DOHH2 (cell line): Measurements from ENCODE around the gene ACSF3.

ENCODE experiments used
- H3F3A ChIP-seq: fragments of 200-600 bp; sonication (generic), shearing (Covaris generic); 2 replicates; pipeline ENCODE4 v1.6.0; 2016; ENCODE audit warnings: antibody characterized with exemption, mild to moderate bottlenecking; ENCODE audit not compliant: control insufficient read depth, insufficient read depth
- H3K27ac ChIP-seq: fragments of 200-600 bp; sonication (generic); 2 replicates; pipeline ENCODE4 v1.5.1; 2014; ENCODE audit warnings: low read depth, mild to moderate bottlenecking, low read length, moderate library complexity
- H3K27me3 ChIP-seq: fragments of 200-600 bp; sonication (generic); 2 replicates; pipeline ENCODE4 v1.6.1; 2014; ENCODE audit warnings: mild to moderate bottlenecking, low read length, mixed read lengths; ENCODE audit not compliant: control insufficient read depth
- H3K36me3 ChIP-seq: fragments of 200-600 bp; sonication (generic); 2 replicates; pipeline ENCODE4 v1.6.1; 2014; ENCODE audit warnings: mild to moderate bottlenecking, low read length, moderate library complexity, mixed read lengths; ENCODE audit not compliant: control insufficient read depth
- H3K4me1 ChIP-seq: fragments of 200-600 bp; sonication (generic); 2 replicates; pipeline ENCODE4 v1.6.1; 2014; ENCODE audit warnings: mild to moderate bottlenecking, low read length, mixed read lengths; ENCODE audit not compliant: control insufficient read depth
- H3K4me2 ChIP-seq: fragments of 200-600 bp; sonication (generic); 2 replicates; pipeline ENCODE4 v1.6.0; 2014; ENCODE audit warnings: mild to moderate bottlenecking, low read length, moderate library complexity
- H3K4me3 ChIP-seq: fragments of 200-600 bp; sonication (generic); 2 replicates; pipeline ENCODE4 v1.5.1; 2014; ENCODE audit warnings: mild to moderate bottlenecking, low read length, mixed read lengths
- H3K79me2 ChIP-seq: fragments of 200-600 bp; sonication (generic); 2 replicates; pipeline ENCODE4 v1.6.1; 2014; ENCODE audit warnings: mild to moderate bottlenecking, low read length, mixed read lengths; ENCODE audit not compliant: control insufficient read depth
- H3K9me2 ChIP-seq: fragments of 200-600 bp; sonication (generic); replicated peaks from 2 replicates; pipeline ENCODE4 v1.6.1; 2014; ENCODE audit warnings: mild to moderate bottlenecking, low read length, mixed read lengths; ENCODE audit not compliant: control insufficient read depth
- H3K9me3 ChIP-seq: fragments of 200-600 bp; sonication (generic); 2 replicates; pipeline ENCODE4 v1.6.1; 2014; ENCODE audit warnings: antibody characterized with exemption, low read length, mixed read lengths; ENCODE audit not compliant: control insufficient read depth, insufficient read depth
- H4K20me1 ChIP-seq: fragments of 200-600 bp; sonication (generic); 2 replicates; pipeline ENCODE4 v1.6.0; 2014; ENCODE audit warnings: low read depth, mild to moderate bottlenecking, antibody characterized with exemption, low read length, moderate library complexity; ENCODE audit not compliant: control insufficient read depth, insufficient read depth
- EZH2phosphoT487 ChIP-seq: fragments of 200-600 bp; sonication (generic); IDR thresholded peaks from 2 replicates; pipeline ENCODE4 v1.6.1; 2017; ENCODE audit warnings: borderline replicate concordance, mild to moderate bottlenecking, antibody characterized with exemption, low read length, moderate library complexity, mixed read lengths
- TF ChIP-seq, protein P1 (sequence below): fragments of 200-600 bp; sonication (generic); IDR thresholded peaks from one replicate; pipeline ENCODE4 v1.5.1; 2014; ENCODE audit warnings: antibody characterized with exemption, mild to moderate bottlenecking, low read depth, low read length; ENCODE audit not compliant: poor library complexity, severe bottlenecking

ACSF3 gene

DNA sequence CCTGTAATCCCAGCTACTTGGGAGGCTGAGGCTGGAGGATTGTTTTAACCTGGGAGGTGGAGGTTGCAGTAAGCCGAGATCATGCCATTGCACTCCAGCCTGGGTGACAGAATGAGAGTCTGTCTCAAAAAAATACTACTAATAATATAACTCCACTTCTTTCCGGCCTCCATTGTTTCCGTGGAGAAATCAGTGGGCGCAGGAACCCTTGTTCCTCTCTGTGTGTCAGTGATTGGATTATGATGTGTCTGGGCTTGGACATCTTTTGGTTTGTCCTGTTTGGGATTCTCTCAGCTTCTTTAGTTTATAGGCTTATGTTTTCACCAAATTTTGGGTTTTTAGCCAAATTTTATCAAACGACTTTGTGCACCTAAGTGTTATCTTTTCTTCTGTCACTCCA, 36.8 kb downstream of the ACSF3 start:
- peaks cover 94% of the 10 kb centered on the region for H3K36me3 ChIP-seq
- H3K27me3 ChIP-seq = no peaks in the 10 kb centered on the region
- 0 out of 2 replicates have a peak, but pooled peaks cover 4% of the 10 kb centered on the region for H3K9me3 ChIP-seq
- H3K4me2 ChIP-seq = no peak overlapping the region
- TF ChIP-seq, protein P1, sequence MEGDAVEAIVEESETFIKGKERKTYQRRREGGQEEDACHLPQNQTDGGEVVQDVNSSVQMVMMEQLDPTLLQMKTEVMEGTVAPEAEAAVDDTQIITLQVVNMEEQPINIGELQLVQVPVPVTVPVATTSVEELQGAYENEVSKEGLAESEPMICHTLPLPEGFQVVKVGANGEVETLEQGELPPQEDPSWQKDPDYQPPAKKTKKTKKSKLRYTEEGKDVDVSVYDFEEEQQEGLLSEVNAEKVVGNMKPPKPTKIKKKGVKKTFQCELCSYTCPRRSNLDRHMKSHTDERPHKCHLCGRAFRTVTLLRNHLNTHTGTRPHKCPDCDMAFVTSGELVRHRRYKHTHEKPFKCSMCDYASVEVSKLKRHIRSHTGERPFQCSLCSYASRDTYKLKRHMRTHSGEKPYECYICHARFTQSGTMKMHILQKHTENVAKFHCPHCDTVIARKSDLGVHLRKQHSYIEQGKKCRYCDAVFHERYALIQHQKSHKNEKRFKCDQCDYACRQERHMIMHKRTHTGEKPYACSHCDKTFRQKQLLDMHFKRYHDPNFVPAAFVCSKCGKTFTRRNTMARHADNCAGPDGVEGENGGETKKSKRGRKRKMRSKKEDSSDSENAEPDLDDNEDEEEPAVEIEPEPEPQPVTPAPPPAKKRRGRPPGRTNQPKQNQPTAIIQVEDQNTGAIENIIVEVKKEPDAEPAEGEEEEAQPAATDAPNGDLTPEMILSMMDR = no peak
- TF ChIP-seq EZH2phosphoT487 = no peak
- H4K20me1 ChIP-seq = no peaks in the 10 kb centered on the region
- peaks cover 80% of the 10 kb centered on the region for H3K79me2 ChIP-seq
- H3K4me3 ChIP-seq = no peak overlapping the region
- H3F3A ChIP-seq = no peaks in the 10 kb centered on the region
- H3K9me2 ChIP-seq = no peaks in the 10 kb centered on the region
- no peak overlapping the region for H3K27ac ChIP-seq
- no peaks in the 10 kb centered on the region for H3K4me1 ChIP-seq

DNA sequence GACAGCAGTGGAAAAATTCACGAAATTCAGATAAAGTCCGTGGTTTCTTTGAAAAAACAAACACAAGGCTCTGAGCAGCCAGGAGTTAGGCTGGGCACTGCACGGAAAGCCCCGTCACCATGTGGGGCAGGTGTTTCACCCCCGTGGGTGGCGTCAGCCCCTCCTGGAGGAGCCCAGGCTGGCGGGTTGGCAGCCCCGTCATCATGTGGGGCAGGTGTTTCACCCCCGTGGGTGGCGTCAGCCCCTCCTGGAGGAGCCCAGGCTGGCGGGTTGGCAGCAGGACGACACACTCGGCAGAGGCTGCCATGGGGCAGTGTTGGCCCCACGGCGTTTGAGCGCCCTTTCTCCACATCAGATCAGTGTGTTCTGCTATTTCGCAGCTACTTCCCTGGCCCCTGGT, 38.1 kb downstream of the ACSF3 start:
- TF ChIP-seq EZH2phosphoT487 = no peak
- TF ChIP-seq, protein P1 = no peak
- H3K79me2 ChIP-seq = peaks cover 66% of the 10 kb centered on the region
- no peaks in the 10 kb centered on the region for H3K4me1 ChIP-seq
- no peak overlapping the region for H3K27ac ChIP-seq
- no peaks in the 10 kb centered on the region for H3K9me2 ChIP-seq
- no peak overlapping the region for H3K4me3 ChIP-seq
- H3F3A ChIP-seq = no peaks in the 10 kb centered on the region
- no peaks in the 10 kb centered on the region for H3K27me3 ChIP-seq
- no peaks in the 10 kb centered on the region for H4K20me1 ChIP-seq
- no peak overlapping the region for H3K4me2 ChIP-seq
- H3K36me3 ChIP-seq = peaks cover 92% of the 10 kb centered on the region
- no peaks in the 10 kb centered on the region for H3K9me3 ChIP-seq

DNA sequence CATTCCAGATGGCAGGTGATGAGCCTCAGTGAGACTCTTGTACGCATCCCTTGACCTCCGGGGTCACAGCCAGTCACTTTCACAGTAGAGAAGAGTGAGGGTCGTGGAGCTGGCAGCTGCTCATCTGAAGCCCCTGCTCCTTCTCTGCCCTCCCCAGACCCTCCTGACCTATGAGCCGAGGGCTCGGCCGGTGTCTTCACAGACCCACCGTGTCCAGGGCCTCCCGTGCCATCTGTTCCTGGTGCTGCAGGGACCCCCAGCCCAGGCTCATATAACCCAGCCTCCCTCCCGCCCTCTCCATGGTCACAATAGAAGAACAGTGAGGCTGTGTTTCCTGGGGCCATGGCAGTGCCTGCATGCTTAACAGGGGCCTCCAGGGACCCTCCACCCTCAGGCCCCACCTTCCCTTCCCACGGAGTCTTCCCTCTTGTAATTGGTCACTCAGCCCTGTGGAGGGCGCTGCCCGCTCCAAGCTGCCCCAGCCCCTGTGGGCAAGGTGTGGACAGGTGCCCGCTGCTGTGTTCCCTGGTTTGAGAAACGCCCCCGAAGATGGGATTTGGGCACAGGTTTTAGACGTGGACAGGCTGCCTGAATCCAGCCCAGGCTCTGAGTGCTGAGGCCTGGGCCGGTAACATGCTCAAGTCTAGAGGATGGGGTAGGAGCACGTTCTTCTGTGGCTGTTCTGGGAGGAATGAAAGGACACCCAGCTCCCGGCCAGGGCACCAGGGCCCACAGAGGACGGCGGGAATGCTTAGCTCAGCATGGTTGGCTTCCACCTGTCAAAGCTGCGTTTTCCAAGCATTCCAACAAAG, 38.7 kb downstream of the ACSF3 start:
- Histone ChIP-seq H3F3A (no peaks in the 10 kb centered on the region), H4K20me1 (no peaks in the 10 kb centered on the region), H3K4me2 (no peak overlapping the region), H3K4me3 (no peak overlapping the region), H3K27ac (no peak overlapping the region), H3K36me3 (peaks cover 89% of the 10 kb centered on the region), H3K79me2 (peaks cover 60% of the 10 kb centered on the region), H3K27me3 (no peaks in the 10 kb centered on the region), H3K9me2 (no peaks in the 10 kb centered on the region), H3K4me1 (no peaks in the 10 kb centered on the region), H3K9me3 (no peaks in the 10 kb centered on the region)
- TF ChIP-seq, protein P1 = peak; percentile 30
- no peak for TF ChIP-seq EZH2phosphoT487
